ENCODE data around the gene CITED1. TPM values are rescaled to one million over a fixed set of nuclear protein-coding genes. Genes with fewer than 3 reads are reported as not detected.

The CITED1 gene
- total RNA-seq, 2 experiments from 2014 or later = 0.49 TPM; not detected in 1

- Histone ChIP-seq H3K9me2 (ENCODE audit: insufficient read depth, low read length) (no peaks in the 10 kb centered on the region), H2AFZ (ENCODE audit: low read length) (no peak overlapping the region), H4K20me1 (ENCODE audit: insufficient read depth, low read length) (no peaks in the 10 kb centered on the region), H3K4me1 (ENCODE audit: insufficient read depth, low read length, poor library complexity, severe bottlenecking) (no peaks in the 10 kb centered on the region), H3K9me3 (ENCODE audit: low read length) (no peaks in the 10 kb centered on the region), H3K27ac (ENCODE audit: low read depth, low read length, poor library complexity, severe bottlenecking) (no peak overlapping the region), H3K36me3 (ENCODE audit: insufficient read depth, low read length) (no peaks in the 10 kb centered on the region), H3K4me2 (ENCODE audit: low read length) (no peak overlapping the region), H3K79me2 (ENCODE audit: insufficient read depth, low read depth, low read length) (no peaks in the 10 kb centered on the region), H3K4me3 (ENCODE audit: low read depth, low read length, poor library complexity, severe bottlenecking) (no peak overlapping the region)
- no TSS peak for BruUV-seq (replicated peaks)
- intact Hi-C loops (cut with micrococcal nuclease; ENCODE audit: unreplicated experiment) = no loop called here
- POLR2A ChIA-PET = no interaction called here
- TF ChIP-seq EZH2phosphoT487 (IDR thresholded peaks at IDR 0.05; ENCODE audit: borderline replicate concordance, low read depth, low read length) (no peak), CTCF (conservative IDR thresholded peaks at IDR 0.05; ENCODE audit: low read length) (no peak)
- no peak for DNase-seq (ENCODE audit: low spot score)
- CTCF ChIA-PET (ENCODE audit: unreplicated experiment) = no interaction called here
Observed at GRCh38 chrX:72347366-72347765, 41.7 kb upstream of the CITED1 start.

GRCh38 chrX:72346302-72346949 is 40.7 kb upstream of the CITED1 start:
- no peak overlapping the region for H3K27ac ChIP-seq (ENCODE audit: low read depth, low read length, poor library complexity, severe bottlenecking)
- H3K4me3 ChIP-seq (ENCODE audit: low read depth, low read length, poor library complexity, severe bottlenecking) = no peak overlapping the region
- no peak for DNase-seq (ENCODE audit: low spot score)
- intact Hi-C loops (cut with micrococcal nuclease; ENCODE audit: unreplicated experiment) = no loop called here
- H4K20me1 ChIP-seq (ENCODE audit: insufficient read depth, low read length) = no peaks in the 10 kb centered on the region
- no peaks in the 10 kb centered on the region for H3K9me2 ChIP-seq (ENCODE audit: insufficient read depth, low read length)
- CTCF ChIA-PET (ENCODE audit: unreplicated experiment) = no interaction called here
- H3K36me3 ChIP-seq (ENCODE audit: insufficient read depth, low read length) = no peaks in the 10 kb centered on the region
- H3K9me3 ChIP-seq (ENCODE audit: low read length) = no peaks in the 10 kb centered on the region
- no peaks in the 10 kb centered on the region for H3K79me2 ChIP-seq (ENCODE audit: insufficient read depth, low read depth, low read length)
- no peaks in the 10 kb centered on the region for H3K4me1 ChIP-seq (ENCODE audit: insufficient read depth, low read length, poor library complexity, severe bottlenecking)
- H3K4me2 ChIP-seq (ENCODE audit: low read length) = no peak overlapping the region
- H2AFZ ChIP-seq (ENCODE audit: low read length) = no peak overlapping the region
- POLR2A ChIA-PET = no interaction called here
- BruUV-seq (replicated peaks) = no TSS peak
- TF ChIP-seq CTCF (conservative IDR thresholded peaks at IDR 0.05; ENCODE audit: low read length) (no peak), EZH2phosphoT487 (IDR thresholded peaks at IDR 0.05; ENCODE audit: borderline replicate concordance, low read depth, low read length) (no peak)

- intact Hi-C loops (cut with micrococcal nuclease; ENCODE audit: unreplicated experiment) = no loop called here
- POLR2A ChIA-PET = interaction anchor here (0.6 kb wide), 1 partner anchor 126 kb away, joined by 3 read pairs; no protein-coding TSS in a partner anchor
- Histone ChIP-seq H3K79me2 (ENCODE audit: insufficient read depth, low read depth, low read length) (no peaks in the 10 kb centered on the region), H3K4me2 (ENCODE audit: low read length) (no peak overlapping the region), H3K36me3 (ENCODE audit: insufficient read depth, low read length) (no peaks in the 10 kb centered on the region), H3K27ac (ENCODE audit: low read depth, low read length, poor library complexity, severe bottlenecking) (no peak overlapping the region), H4K20me1 (ENCODE audit: insufficient read depth, low read length) (no peaks in the 10 kb centered on the region), H3K9me2 (ENCODE audit: insufficient read depth, low read length) (no peaks in the 10 kb centered on the region), H2AFZ (ENCODE audit: low read length) (no peak overlapping the region), H3K4me1 (ENCODE audit: insufficient read depth, low read length, poor library complexity, severe bottlenecking) (no peaks in the 10 kb centered on the region), H3K4me3 (ENCODE audit: low read depth, low read length, poor library complexity, severe bottlenecking) (no peak overlapping the region), H3K9me3 (ENCODE audit: low read length) (no peaks in the 10 kb centered on the region)
- BruUV-seq (replicated peaks) = no TSS peak
- CTCF ChIA-PET (ENCODE audit: unreplicated experiment) = no interaction called here
- no peak for DNase-seq (ENCODE audit: low spot score)
- TF ChIP-seq CTCF (conservative IDR thresholded peaks at IDR 0.05; ENCODE audit: low read length) (no peak), EZH2phosphoT487 (IDR thresholded peaks at IDR 0.05; ENCODE audit: borderline replicate concordance, low read depth, low read length) (no peak)
Observed at GRCh38 chrX:72340626-72341025, 34.9 kb upstream of the CITED1 start.
